NOMO-1 treated with dmso at 0.1 percent for 144 hours (cell line): Measurements from ENCODE around the gene CD276.

Experiments used
- DNase-seq: peaks from one replicate; lab custom pipeline; 2025; ENCODE audit not compliant: unreplicated experiment; lab: John Stamatoyannopoulos, UW

Gene CD276

DNA sequence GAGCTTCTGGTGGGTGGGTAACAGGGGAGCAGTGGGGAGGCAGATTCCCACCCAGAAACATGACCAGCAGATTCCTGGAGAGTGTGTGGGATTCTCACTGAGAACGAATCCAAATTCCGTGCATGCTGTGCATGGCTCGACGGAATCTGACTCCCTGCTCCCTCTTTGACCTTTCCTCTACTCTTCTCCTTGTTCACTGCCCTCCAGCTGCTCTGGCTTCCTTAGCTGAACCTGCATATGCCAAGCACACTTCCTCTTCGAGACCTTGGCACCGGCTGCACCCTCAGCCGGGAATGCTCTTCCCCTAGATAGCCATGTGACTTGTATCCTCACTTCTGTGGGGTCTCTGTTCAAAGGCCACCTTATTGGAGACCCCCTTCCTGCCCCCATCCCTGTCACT lies 62.7 kb downstream of the CD276 start:
- DNase-seq = no peak

DNA sequence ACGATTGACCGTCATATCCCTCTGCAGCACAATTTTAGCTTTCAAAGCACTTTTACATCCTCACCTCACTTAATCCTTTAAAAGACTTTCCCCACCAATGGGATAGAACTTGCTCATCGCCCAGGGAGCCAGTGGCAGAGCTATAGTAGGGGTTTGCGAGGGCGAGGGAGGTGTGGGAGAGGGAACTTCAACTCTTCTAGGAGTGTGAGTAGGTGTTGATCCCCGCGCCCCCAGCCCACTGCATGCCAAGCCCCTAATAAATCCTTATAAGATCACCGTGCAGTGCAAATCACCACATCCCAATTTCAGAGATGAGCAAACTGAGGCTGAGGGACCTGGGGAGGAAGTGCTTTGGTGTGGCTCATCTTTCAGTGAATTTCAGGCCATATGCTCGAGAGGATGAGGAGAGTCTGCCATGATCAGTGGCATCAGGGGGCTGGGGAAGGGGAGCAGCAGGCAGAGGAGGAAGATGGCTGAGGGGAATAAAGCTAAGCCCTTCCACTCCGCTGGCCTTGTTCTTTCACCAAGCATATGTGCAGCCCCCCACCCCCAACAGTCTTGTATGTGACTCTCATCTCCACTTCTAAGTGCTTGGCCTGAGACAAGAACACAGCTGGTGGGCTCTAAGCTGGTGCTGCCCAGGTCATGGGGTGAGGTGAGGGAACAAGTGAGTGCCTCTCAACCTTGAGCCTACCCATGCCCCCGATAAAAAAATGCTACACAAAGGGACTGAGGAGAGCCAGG lies 63.8 kb downstream of the CD276 start:
- DNase-seq = no peak

DNA sequence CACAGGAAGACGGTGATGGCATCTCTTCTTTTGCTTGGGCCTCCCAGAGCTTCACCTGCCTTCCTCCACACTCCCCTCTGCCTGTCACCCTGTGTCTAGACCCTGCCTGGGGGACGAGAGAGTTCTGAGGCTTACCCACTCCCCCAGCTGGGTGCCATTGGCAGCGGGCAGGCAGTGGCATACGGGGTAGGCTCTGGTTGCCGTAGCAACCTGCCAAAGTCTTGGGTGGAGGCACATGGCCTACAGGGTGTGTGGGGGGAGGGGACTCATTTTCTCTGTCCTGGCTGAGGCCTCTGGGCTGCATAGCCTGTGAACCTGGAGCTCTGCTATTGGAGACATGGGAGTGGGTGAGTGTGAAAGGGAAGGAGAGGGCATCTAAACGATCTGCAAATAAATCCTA lies 64.5 kb downstream of the CD276 start:
- no peak for DNase-seq

DNA sequence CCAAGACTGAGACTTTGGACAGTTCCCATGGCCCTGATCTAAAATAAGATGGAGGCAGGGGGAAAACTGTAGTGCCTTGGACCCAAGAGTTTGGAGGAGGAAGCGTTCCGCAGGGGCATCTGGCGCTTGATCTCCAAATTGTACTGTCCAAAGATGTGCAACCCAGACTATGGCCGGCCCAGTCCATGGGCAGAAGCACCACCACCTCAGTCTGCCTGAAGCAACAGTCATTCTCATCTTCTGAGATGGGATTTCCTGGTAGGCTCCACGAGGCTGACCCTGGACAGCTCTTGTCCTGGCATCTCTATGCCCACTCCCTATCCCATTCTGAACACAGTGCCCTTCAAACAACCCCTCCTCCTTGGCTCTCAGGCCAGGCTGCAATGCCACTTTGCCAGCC lies 65.3 kb downstream of the CD276 start:
- no peak for DNase-seq

DNA sequence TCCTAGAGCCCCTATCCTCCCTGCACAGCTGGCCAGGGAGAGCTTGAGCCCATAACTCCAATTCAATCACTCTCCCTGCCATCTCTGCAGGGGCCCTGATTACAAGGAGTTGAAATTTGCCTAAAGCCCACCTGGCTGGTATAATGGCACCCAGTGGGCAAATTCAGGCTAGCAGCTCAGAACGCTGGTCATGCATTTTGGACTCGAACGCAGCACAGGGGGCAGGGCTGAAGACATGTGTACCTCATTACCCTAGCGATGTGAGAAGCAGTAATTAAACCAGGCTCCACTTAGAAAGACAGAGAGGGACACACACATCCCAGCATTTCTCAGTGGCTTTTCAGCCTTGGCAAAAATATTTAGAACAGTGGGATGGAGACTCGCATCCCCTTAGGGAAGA lies 65.8 kb downstream of the CD276 start:
- DNase-seq = no peak

DNA sequence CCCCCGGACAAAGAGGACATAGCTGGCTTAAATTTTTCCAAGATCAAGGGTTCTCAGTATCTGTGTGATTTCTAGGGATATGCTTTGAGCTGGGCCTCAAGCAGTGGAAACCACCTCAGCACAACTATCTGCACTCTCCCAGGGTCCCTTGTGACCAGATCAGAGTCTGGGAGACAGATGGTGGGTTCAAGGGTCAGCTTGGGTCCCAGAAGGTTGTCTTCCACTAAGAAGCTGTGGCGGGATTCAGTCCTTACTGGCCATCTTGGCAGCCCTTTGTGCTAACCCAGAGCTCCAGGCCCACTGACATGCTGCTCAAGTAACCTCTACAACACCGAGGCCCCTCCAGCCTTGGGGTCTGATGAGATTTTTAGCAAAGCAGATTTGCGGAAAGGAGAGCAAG lies 66.3 kb downstream of the CD276 start:
- DNase-seq = no peak

DNA sequence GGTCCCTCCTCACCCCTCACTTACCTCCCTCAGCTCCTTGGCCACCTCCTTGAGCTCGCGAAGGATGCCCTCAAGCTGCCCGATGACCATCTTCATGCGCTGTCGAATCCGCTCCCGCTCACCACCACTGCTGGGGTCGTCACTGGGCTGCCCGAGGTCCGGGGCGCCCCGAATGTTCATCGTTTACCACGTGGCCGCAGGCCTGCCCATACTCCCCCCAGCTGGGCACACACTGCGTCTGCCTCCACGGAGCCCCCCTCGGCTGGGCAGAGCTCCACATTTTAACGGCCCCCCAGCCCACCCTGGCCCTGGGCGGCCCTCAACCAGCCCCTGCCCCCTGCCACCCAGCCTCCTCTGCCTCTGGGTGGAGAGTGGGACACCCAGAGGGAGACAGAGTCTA lies 66.8 kb downstream of the CD276 start:
- DNase-seq = no peak

DNA sequence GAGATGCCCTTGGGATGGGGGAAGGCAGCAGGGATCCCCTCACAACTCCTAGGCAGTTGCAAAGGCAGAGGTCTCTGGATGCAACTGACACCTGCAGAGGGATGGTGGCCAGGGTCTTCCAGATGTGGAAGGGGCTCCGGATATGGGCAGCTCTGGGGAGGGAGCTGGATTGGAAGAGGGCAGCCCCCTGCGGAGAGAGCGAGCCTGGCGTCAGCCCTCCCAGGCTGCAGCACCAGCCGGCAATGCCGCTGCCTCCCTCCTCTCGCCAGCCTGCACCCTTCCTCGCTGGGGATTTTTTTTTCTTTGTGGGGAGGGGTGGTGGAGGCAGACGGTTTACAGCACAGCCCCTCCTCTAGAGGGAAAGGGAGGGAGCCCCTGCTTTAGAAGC lies 67.3 kb downstream of the CD276 start:
- no peak for DNase-seq

DNA sequence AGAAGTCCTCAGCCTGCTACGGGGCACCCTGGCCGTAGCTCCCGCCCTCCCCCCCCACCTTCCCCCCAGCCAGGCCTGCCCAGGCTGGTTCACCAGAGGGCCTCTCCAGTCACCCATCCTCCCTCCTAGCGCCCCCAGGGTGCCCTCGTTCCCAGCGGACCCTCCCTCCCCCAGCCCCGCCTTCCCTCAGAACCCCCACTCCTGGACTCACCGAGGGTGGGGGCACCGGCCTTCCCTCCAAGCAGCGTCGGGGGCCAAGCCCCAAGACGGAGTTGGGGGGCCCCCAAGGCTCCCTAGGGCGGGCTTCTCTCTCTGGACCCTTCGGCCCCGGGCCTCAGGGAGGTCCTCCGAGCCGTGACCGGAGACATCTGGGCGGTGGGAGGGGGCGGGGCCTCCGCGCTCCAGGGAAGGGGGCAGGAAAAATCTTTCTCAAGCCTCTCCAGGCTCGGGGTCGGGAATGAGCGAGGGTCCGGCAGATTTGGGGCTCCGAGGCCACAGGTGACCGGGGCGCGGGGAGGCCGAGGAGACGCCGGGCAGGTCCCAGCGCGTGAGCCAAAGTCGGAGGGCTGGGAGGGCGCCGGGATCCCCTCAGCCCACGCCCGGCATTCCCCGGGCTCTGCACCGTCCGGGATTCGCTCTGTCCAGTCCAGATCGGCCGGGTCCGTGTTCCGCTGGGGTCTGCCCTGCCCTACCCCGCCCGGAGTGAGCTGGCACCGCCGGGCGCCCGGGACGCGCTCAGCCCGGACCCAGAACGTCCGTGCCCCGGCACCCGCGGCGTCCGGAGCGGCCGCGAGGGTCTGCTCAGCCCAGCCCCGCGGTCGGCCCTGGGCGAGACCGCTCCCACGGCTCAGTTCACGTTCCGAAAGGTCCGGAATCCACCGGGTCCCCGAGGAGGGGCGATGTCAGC lies 68.0 kb downstream of the CD276 start:
- no peak for DNase-seq

DNA sequence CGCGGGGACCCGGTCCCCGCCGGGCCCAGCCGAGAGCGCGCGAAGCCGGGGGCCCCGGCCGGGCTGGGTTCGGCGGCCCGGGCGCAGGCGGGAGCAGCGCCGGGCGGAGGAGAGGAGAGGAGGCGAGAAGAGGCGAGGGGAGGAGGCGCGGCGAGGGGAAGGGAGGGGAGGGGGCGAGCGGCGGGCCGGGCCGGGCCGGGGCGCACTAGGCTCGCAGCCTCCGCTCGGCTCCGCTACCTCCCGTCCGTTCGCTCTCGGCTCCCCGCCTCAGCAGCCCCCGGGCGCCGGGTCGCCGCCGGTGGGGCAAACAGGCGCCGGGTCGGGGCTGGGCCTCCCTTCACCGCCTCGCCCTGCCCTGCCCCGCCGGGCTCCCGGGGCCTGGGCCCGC lies 68.6 kb downstream of the CD276 start:
- DNase-seq = no peak

DNA sequence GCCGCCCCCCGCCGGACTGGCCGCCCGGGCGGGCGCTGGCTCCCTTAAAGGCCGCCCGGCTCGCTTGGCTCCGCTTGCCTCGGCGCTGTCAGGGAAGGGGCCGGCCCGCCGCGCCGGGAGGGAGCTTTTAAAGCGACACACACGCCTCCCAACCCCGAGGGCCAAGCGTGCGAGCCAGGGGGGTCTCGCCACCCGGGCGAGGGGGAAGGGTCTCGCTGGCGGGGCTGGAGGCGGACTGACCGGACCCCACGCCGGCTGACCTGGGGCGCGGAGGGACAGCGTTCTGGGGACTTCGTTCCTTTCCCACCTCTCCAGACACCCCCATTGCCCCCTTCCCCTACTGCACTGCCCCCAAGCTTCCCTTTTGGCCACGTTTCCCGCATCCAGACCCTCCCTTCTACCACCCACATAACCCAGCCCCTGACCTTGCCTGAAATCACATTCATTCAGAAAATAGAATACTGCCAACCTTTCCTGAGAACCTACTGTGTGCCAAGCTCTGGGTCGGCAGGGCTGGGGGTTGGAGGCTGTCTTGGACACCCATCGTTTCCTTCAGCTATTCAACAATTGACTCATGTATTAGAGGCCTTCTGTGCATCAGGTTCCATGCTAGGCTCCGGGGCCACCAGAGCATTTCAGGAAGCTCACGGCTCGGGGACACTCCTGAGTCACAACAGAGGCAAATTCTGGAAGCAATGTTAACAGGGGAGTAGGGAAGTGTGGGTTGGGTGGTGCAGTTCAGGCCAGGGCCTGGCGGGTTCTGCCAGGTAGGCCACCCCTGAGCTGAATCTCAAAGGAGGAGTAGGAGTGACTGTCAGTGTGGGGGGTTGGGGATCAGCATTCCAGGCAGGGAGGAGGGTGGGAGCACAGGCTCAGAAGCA lies 69.3 kb downstream of the CD276 start, which contains the start of gene INSYN1:
Gene INSYN1 (minus strand): TSS at position 102 of the 881 bp plus-strand sequence. CDS start 2,221 bp downstream, outside the sequence.
- no peak for DNase-seq

DNA sequence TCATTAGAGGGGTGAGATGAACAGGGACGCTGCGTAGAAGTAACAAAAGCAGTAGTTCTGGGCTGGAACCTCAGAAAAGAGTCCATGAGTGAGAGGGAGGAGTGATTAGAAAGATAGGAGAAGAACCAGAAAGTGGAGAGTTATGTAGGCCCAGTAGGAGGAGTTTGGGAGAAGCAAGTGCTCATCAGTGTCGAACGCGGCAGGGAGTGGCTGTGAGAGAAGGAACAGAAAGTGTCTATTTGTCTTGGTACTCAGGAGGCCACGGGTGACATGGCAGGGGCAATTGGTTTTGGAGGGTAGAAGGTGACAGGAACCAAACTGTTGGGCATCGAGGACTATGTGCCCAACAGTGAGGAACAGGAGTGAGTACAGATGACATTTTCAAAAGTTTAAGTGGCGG lies 70.3 kb downstream of the CD276 start:
- DNase-seq = peak; percentile 12

DNA sequence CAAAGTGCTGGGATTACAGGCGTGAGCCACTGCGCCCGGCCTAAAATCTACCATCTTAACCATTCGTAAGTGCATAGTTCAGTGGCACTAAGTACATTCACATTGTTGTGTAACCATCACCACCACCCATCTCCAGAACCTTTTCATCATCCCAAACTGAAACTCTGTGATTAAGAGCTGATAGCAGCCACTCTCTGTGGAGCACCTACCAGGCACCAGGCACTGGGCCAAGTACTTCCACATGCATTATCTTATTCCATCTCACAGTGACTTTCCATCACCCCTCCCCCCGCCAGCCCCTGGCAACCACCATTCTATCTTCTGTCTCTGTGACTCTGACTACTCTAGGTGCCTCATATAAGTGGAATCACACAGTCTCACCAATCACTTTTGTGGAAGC lies 71.3 kb downstream of the CD276 start:
- DNase-seq = no peak

DNA sequence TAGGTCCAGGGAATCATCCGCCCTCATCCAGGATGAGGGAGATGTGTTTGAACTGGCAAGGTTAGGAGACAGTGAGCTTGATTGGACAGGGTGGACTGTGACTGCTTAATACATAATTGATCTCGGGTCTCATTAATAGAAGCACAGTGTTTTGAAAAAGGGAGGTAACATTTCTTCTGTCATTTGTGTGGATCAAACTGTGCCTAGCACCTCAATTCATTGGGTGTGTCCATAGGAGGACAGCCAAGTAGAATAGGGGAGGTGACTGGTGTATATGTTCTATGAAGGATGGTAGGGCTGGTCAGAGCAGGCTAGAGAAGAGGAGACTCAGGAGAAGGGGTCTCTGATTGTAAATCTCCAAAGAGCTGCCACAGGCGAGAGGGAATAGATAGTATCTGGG lies 71.8 kb downstream of the CD276 start:
- DNase-seq = no peak

DNA sequence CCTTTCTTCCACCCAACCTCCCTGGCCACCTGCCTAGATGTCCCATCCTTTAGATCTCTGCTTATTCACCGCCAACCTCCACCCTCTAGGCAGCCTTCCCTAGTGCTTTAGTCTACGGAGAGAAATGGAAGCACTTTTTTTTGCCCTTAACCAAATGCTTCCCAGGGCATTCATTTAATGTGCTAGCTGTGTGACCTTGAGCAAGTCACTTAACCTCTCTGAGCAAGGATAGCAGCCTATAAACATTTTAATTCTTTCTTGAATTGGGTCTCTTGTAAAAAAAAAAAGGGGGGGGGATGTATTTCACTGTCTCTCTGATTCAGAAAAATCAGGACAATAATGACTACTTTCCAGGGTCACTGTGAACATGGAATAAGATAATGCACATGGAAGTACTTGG lies 72.2 kb downstream of the CD276 start:
- DNase-seq = no peak

DNA sequence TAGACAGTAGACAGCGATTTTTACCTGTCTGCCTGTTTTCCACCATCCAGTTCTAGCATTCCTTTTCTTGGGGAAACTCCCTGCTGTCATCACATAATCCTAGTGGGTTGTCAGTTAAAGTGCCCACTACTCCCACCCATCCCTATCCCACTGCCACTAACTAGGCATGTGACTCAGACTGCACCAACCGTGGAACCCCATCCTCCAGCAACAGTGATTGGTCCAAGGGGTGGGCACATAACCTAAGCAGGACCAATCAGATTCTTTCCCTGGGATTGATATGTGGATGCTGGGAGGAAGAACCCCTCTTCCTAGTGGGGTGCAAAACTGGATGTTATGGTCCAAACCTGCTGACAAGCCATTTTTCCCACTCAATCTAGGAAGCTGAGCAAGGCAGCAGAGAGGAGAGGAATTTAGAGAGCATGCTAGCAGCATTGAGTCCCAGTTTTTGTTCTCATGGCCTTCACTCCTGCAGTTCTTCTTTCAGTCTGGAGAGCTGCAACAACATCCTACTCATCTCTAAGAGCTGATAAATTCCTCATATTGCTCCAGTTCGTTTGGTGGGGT lies 72.8 kb downstream of the CD276 start:
- DNase-seq = no peak

DNA sequence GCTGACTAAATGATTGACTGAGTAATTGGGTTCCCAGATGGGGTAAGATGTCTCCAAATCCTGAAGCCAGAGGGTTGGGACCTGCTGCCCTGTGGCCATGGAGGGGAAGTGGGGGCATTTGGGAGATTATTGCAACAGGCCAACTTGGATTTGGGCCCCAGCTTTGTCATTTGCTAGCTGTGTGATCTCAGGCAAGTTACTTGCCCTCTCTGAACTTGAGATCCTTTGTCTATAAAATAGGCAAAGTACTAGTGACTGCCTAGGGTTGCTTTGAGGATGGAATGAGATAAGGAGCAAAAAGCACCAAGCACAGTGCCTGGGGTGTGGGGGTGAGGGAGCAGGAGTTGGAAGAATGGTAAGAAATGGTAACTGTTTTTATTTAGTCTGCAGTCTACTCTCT lies 73.4 kb downstream of the CD276 start:
- no peak for DNase-seq

DNA sequence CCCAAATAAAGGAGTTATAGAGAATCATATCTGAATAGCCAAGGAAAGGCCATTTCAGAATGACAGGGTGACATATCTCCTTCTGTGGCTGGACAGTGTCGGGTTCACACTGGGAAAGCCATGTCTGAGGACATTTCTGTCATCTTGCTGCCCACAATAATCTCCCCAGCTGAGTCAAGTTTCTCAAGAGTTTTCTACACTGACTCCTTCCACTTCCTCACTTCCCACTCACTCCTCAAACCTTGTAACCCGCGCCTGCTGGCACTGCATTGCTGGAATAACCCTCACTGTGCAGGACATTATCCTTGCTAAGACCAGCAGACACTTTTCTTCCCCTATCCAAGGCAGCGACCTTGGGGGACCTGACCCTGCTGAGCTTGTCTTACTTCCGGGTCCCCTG lies 74.3 kb downstream of the CD276 start:
- no peak for DNase-seq

DNA sequence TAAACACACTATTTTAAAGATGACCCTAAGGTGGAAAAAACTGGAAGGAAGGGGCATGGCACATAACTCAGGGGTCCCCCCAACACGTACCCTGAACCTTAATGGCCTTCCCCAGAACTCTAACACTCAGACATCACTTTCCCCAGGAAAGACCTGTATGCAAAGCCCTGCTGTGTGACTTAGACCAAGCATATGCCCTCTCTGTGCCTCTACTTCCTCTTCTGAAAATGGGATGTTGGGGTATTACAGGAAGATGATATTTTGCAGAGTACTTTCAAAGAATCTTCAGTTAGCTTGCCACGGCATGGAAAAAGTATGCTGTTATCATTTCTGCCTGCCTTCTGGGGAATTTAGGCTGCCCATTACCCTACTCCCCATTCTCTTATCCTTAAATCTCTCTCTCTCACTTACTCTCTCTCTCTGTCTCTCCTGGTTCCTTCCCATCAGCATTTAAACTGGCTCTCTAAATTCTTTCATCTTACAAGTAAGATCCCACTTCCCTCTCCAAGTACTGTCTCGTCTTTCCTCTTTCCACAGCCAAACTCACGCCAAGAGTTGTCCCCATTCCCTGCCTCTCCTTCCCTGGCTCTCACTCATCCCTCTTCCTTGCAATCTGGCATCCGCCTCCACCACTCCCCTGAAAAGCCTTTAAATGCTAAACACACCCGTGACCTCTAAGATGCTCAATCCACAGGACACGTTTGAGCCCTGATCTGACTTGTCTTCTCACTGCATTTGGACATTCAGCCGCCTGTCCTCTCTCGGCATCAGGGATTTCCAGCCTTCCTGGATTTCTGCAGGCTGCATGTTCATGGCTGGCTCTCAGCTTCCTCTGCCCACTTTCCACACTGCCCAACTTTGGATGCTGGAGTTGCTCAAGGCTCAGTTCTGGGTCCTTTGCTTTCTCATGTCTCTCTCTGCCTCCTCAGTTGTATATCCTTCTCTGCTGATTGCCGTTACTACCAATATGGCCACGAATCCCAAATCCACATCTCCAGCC lies 76.4 kb downstream of the CD276 start:
- DNase-seq = no peak

DNA sequence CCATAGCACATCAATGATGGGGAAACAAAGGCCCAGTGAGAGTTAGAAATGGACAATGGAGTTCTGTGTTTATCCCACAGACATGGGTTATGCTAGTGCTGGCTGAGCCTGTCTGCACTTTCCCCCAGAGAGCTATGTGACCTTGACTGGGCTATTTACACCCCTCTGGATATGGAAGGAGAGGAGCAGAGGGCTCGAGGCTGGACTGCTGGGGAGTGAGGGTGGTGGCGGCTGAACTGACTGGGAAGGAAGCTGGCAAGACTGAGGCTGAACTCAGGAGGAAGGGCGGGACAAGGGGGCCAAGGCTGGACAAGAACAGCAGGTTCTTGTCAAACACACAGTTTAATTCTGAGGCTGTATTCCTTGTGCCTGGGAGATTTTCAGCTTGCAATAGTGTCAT lies 79.7 kb downstream of the CD276 start:
- no peak for DNase-seq
